Breast epithelium (tissue), 4 donors: ENCODE data around the gene ADGB. TPM values are rescaled to one million over a fixed set of nuclear protein-coding genes. Genes with fewer than 3 reads are reported as not detected.

Experiments used
- DNase-seq, 2 donors: peaks; one replicate each; pipeline ENCODE4 v3.0.0-alpha.2; 2019; ENCODE audit warnings: low spot score in 2 of 2
- H3K27ac ChIP-seq, 2 donors: fragments of 200-600 bp; sonication (generic) in 1 of 2; one replicate each; pipeline ENCODE4 v1.5.1; 2016 to 2019; ENCODE audit warnings: mild to moderate bottlenecking in 1 of 2
- H3K27me3 ChIP-seq, 2 donors: fragments of 200-600 bp; sonication (generic) in 1 of 2; one replicate each; pipeline versions ENCODE4 v1.5.1 to v1.6.0; 2017 to 2019; ENCODE audit warnings: control low read depth in 1 of 2, mild to moderate bottlenecking in 1 of 2
- H3K36me3 ChIP-seq: fragments of 200-600 bp; one replicate; pipeline ENCODE4 v1.5.1; 2019
- H3K4me1 ChIP-seq, 2 donors: fragments of 200-600 bp; sonication (generic); one replicate each; pipeline ENCODE4 v1.5.1; 2016 to 2019; ENCODE audit warnings: control low read depth in 1 of 2
- H3K4me3 ChIP-seq, 3 donors: fragments of 200-600 bp; sonication (generic); 1 replicate in 2 of 3; 2 replicates in 1 of 3; pipeline ENCODE4 v1.5.1; 2016 to 2019; ENCODE audit warnings: mild to moderate bottlenecking in 3 of 3, moderate library complexity in 2 of 3
- H3K9me3 ChIP-seq, 2 donors: fragments of 200-600 bp; sonication (generic) in 1 of 2; one replicate each; pipeline ENCODE4 v1.5.1; 2016 to 2019; ENCODE audit warnings: control low read depth in 1 of 2
- POLR2A ChIP-seq: fragments of 450-650 bp; IDR thresholded peaks from one replicate; pipeline ENCODE4 v1.6.1; 2016; ENCODE audit warnings: antibody characterized with exemption, mild to moderate bottlenecking, moderate library complexity
- POLR2AphosphoS5 ChIP-seq, 3 donors: sonication (generic); formaldehyde crosslinking; IDR thresholded peaks; one replicate each; pipeline ENCODE4 v1.6.1; 2017; ENCODE audit warnings: antibody characterized with exemption in 3 of 3
- intact Hi-C: fragments of 100-400 bp; cut with DNase I; formaldehyde crosslinking; loops from one replicate; pipeline ENCODE4 v1.15.1; 2023; ENCODE audit warnings: low total_unique reads
- total RNA-seq, 3 donors: library from RNA; depleted of rRNA; stranded (reverse); fragments of >200 nt; gene quantifications; one replicate each; pipeline ENCODE4 v1.1.0, GENCODE V29; 2016
- TF ChIP-seq, protein P1 (sequence below), 3 donors: fragments of 450-650 bp; IDR thresholded peaks; one replicate each; pipeline ENCODE4 v1.5.1; 2016 to 2017; ENCODE audit warnings: antibody characterized with exemption in 3 of 3, mild to moderate bottlenecking in 3 of 3, moderate library complexity in 3 of 3

Gene ADGB
- total RNA-seq, 3 donors from 2014 or later: not detected

DNA sequence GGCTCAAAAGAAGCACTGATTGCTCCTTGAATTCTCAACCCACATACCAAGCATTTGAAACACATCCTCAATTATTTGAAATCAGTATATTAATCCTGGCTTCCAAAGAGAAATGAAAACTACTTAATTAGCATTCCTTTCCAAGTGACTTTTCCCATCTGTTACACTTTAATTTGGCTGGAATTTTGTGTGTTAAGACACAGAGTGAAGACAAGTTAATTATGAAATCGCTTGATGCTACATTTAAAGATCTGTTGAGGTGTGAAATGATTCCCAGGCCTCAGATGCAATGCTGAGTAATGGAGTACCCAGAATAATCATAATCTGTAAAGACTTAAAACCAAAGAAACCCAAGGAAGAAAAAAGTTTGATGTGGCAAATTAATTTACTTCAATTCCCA, 241.4 kb downstream of the ADGB start:
- Histone ChIP-seq H3K36me3 (no peaks in the 10 kb centered on the region), H3K4me3 (no peak overlapping the region), H3K27me3 (no peaks in the 10 kb centered on the region), H3K4me1 (no peaks in the 10 kb centered on the region), H3K27ac (no peak overlapping the region), H3K9me3 (no peaks in the 10 kb centered on the region)
- DNase-seq: no peak
- TF ChIP-seq, protein P1, sequence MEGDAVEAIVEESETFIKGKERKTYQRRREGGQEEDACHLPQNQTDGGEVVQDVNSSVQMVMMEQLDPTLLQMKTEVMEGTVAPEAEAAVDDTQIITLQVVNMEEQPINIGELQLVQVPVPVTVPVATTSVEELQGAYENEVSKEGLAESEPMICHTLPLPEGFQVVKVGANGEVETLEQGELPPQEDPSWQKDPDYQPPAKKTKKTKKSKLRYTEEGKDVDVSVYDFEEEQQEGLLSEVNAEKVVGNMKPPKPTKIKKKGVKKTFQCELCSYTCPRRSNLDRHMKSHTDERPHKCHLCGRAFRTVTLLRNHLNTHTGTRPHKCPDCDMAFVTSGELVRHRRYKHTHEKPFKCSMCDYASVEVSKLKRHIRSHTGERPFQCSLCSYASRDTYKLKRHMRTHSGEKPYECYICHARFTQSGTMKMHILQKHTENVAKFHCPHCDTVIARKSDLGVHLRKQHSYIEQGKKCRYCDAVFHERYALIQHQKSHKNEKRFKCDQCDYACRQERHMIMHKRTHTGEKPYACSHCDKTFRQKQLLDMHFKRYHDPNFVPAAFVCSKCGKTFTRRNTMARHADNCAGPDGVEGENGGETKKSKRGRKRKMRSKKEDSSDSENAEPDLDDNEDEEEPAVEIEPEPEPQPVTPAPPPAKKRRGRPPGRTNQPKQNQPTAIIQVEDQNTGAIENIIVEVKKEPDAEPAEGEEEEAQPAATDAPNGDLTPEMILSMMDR (IDR thresholded peaks at IDR 0.05): no peak
- no peak for TF ChIP-seq POLR2A
- TF ChIP-seq POLR2AphosphoS5 (IDR thresholded peaks at IDR 0.05): no peak
- intact Hi-C loops: no loop called here

DNA sequence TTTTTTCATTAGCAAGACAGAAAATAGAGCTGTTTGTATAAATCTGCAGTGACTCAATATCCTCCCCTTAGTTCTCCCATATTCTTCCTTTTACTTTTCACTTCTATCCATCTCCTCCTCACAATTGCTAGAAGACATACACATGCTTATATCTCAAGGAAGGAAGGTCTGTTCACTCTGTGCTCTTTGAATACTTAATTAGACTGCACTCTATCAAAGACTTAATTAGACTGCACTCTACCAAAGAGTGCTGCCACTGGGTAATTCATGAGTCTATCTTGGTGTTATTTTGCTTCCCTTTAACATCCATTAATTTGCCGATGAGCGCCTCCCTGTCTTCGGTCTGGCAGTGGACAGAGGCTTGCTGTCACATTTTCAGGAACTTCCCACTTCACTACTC, 241.9 kb downstream of the ADGB start:
- Histone ChIP-seq H3K27ac (no peak overlapping the region), H3K4me1 (no peaks in the 10 kb centered on the region), H3K9me3 (no peaks in the 10 kb centered on the region), H3K27me3 (no peaks in the 10 kb centered on the region), H3K4me3 (no peak overlapping the region), H3K36me3 (no peaks in the 10 kb centered on the region)
- intact Hi-C loops: no loop called here
- no peak for DNase-seq
- TF ChIP-seq, protein P1 (IDR thresholded peaks at IDR 0.05): no peak
- TF ChIP-seq POLR2AphosphoS5 (IDR thresholded peaks at IDR 0.05) (no peak), POLR2A (no peak)

DNA sequence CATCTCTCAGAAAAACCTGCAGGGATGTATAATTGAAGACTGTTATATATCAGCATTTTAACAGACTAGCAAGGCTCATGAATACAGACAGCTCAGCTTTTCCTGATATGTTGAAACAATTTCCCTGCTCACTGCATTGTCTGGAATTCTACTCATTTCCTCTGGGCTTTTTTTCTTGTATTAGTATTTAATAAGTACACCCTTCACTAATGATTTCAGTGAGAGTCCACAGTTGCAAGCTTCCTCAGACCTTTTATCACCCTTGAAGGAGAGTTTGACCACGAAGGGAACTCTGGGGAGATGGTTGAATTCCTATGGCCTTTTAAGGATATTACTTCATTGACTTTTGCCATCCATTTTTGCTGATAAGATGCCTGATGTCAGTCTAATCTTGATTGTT, 248.7 kb downstream of the ADGB start:
- TF ChIP-seq, protein P1 (IDR thresholded peaks at IDR 0.05): no peak
- TF ChIP-seq POLR2A (no peak), POLR2AphosphoS5 (IDR thresholded peaks at IDR 0.05) (no peak)
- Histone ChIP-seq H3K4me1 (no peaks in the 10 kb centered on the region), H3K36me3 (no peaks in the 10 kb centered on the region), H3K4me3 (no peak overlapping the region), H3K27me3 (no peaks in the 10 kb centered on the region), H3K9me3 (no peaks in the 10 kb centered on the region), H3K27ac (no peak overlapping the region)
- intact Hi-C loops: no loop called here
- DNase-seq: no peak

DNA sequence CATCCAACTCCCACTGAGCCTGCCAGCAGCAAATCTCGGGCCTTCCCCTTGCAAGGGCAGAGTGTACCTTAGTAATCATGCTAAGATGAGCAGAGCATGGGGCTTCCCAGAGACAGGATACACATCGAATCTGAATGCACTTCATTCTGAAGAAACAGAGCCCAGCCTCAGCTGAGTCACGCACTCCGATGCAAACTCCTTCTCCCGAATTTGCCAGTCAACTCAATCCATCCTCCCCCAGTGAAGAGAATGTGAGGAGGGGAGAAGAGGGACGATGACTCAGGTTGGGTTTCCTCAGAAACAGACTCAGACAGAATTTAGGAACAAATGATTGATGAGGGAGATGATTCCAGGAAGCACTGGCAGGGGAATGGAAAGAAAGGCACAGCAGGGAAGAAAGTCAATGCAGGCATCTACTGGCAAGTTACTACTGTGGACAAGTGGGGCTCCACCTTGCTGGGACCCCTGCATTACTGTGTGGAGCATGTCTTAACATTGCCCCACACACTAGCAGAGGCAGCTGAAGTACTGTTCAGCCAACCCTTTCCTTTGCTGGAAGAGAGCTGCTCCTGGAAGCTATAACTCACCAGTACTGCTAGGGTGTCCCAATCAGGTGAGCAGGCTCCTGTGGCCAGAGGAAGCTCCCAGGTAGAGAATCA, 251.6 kb downstream of the ADGB start:
- TF ChIP-seq POLR2AphosphoS5 (IDR thresholded peaks at IDR 0.05) (no peak), POLR2A (no peak)
- TF ChIP-seq, protein P1 (IDR thresholded peaks at IDR 0.05): no peak
- Histone ChIP-seq H3K27me3 (no peaks in the 10 kb centered on the region), H3K36me3 (no peaks in the 10 kb centered on the region), H3K9me3 (no peaks in the 10 kb centered on the region), H3K4me1 (no peaks in the 10 kb centered on the region), H3K27ac (no peak overlapping the region), H3K4me3 (no peak overlapping the region)
- intact Hi-C loops: no loop called here
- no peak for DNase-seq

DNA sequence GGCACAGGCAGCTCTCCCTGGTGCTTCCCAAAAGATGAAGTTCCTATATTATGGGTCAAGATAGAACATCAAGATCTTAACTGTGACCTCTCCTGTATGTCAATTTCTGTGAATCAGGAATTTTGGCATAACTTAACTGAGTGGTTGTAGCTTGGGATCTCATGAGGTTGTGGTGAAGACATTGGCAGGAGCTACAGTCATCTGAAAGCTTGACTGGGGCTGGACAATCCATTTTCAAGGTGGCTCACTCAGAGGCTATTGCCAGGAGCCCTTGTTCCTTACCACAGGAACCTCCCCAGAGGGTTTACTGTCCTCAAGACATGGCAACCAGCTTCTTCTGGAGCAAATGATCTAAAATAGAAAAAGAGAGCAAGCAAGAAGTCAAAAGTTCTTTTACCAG, 252.2 kb downstream of the ADGB start:
- intact Hi-C loops: no loop called here
- Histone ChIP-seq H3K9me3 (no peaks in the 10 kb centered on the region), H3K27me3 (no peaks in the 10 kb centered on the region), H3K4me1 (no peaks in the 10 kb centered on the region), H3K27ac (no peak overlapping the region), H3K4me3 (no peak overlapping the region), H3K36me3 (no peaks in the 10 kb centered on the region)
- TF ChIP-seq POLR2A (no peak), POLR2AphosphoS5 (IDR thresholded peaks at IDR 0.05) (no peak)
- TF ChIP-seq, protein P1 (IDR thresholded peaks at IDR 0.05): no peak
- DNase-seq: no peak
